ENCODE results near the gene PVRIG. TPM values are rescaled to one million over a fixed set of nuclear protein-coding genes. Genes with fewer than 3 reads are reported as not detected.
"Not testable (repeated sequence)": the region's sequence is repeated elsewhere in the genome, so short reads cannot be mapped to it uniquely, and the experiment has no call there.

Gene PVRIG
- total RNA-seq = 10 to 100 TPM; 70.5 to 71.8 TPM

DNA sequence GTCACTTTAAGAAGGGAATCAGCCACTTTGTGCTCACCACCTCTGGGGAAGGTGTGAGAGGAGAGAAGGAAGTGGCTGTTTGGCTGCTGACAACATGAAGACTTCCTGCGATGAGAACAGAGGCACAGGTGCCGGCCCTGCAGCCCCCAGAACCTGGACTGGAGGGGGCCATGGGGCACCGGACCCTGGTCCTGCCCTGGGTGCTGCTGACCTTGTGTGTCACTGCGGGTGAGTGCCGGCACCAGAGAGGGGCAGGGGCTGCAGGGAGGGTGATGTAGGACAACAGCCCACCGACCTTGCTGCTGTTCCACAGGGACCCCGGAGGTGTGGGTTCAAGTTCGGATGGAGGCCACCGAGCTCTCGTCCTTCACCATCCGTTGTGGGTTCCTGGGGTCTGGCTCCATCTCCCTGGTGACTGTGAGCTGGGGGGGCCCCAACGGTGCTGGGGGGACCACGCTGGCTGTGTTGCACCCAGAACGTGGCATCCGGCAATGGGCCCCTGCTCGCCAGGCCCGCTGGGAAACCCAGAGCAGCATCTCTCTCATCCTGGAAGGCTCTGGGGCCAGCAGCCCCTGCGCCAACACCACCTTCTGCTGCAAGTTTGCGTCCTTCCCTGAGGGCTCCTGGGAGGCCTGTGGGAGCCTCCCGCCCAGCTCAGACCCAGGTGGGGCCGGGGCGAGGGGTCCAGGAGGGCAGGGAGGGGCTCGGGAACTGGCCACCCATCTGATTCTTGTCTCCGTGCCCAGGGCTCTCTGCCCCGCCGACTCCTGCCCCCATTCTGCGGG lies at the start of gene PVRIG:
Gene PVRIG (plus strand): TSS at position 149 of the 785 bp plus-strand sequence. CDS start 22 bp downstream, at position 171.
- Mint-ChIP-seq H3K27ac (peak within 1 kb of the TSS; percentile 99), H3K36me3 (ENCODE audit: low read depth) (peaks cover 57% of the 10 kb centered on the region), H3K4me1 (peaks cover 67% of the 10 kb centered on the region), H3K4me3 (peak within 1 kb of the TSS; percentile 87)
- peak; percentile 53 for DNase-seq
- not testable (repeated sequence) for H3K27me3 Mint-ChIP-seq, H3K9me3 Mint-ChIP-seq
- POLR2A ChIA-PET = interaction anchor here (0.8 to 6.5 kb wide), 14 partner anchors 9 to 215 kb away, joined by 3 to 35 read pairs (median 4); partner anchors contain the start of genes AP4M1, LAMTOR4, MBLAC1 and MCM7
- CTCF ChIA-PET = interaction anchor here (0.6 to 1.2 kb wide), 5 partner anchors 8 to 145 kb away, joined by 3 to 4 read pairs (median 4); partner anchors contain the start of genes GPC2, LAMTOR4 and STAG3

GRCh38 chr7:100170101-100170897 lies 49.5 kb upstream of the PVRIG start:
- H3K27me3 Mint-ChIP-seq = peaks cover 48% of the 10 kb centered on the region
- no peaks in the 10 kb centered on the region for H3K36me3 Mint-ChIP-seq (ENCODE audit: low read depth)
- peak overlapping the region; percentile 47 for H3K4me3 Mint-ChIP-seq
- ChIA-PET POLR2A (interaction anchor here (2.5 kb wide), 1 partner anchor 12 kb away, joined by 20 read pairs; the partner anchor contains the start of gene TRAPPC14), CTCF (interaction anchor here (1.1 to 1.3 kb wide), 2 partner anchors 38 to 39 kb away, joined by 3 to 4 read pairs; no protein-coding TSS in a partner anchor)
- peaks cover 60% of the 10 kb centered on the region for H3K4me1 Mint-ChIP-seq
- no peak for DNase-seq
- no peak overlapping the region for H3K27ac Mint-ChIP-seq
- H3K9me3 Mint-ChIP-seq = no peaks in the 10 kb centered on the region

DNA sequence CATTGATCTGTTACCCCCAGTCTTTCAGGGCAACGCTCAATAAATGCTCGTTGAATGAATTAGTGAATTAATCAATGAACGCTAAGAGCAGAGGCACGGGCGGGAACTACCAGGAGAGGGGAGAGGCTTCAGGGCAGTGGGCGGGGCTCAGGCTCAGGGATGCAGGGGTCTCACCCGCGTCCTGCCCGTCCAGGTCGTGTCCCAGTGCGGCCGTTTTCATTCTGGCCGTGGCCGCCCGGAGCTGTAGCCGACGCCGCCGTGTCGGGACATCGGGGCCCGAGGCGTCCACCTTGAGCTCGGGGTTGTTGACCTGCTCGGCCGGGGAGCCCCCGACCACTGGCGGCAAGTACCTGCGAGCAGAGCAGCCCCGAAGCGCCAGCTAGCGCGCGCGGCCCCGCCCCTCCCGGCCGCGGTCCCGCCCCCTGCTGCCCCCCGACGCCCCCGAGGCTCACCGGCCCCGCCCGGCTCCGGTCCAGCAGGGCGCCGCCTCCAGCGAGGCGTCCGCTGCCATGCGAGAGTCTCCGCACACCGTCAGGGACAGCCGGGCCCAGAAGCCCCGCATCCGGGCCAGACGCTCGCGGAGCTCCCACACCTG lies 48.6 kb upstream of the PVRIG start:
- CTCF ChIA-PET = interaction anchor here (1.1 to 1.3 kb wide), 3 partner anchors 19 to 38 kb away, joined by 3 to 4 read pairs (median 4); no protein-coding TSS in a partner anchor

DNA sequence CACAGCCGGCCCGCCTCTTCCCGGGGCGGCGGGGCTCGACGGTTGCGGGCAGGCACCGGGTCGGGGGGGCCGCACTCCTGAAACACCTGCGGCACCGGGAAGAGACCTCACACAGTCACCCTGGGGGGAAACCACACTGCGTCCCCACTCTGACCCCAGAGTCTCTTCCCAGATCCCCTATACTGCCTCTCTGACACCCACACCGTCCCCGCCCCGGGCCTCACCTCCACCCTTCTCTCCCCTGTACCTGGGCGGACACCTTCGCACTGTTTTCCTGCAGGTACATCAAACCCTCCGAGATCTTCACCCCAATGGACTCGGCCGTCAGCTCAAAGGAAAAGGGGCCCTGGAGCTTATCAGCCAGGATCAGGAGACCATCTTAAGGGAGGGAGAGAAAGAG lies 47.9 kb upstream of the PVRIG start:
- Mint-ChIP-seq H3K27ac (no peak overlapping the region), H3K4me3 (peak overlapping the region; percentile 62), H3K36me3 (ENCODE audit: low read depth) (no peaks in the 10 kb centered on the region), H3K4me1 (peaks cover 52% of the 10 kb centered on the region), H3K9me3 (no peaks in the 10 kb centered on the region), H3K27me3 (peaks cover 52% of the 10 kb centered on the region)
- no peak for DNase-seq
- ChIA-PET CTCF (interaction anchor here (1.1 to 1.5 kb wide), 4 partner anchors 14 to 39 kb away, joined by 3 to 4 read pairs (median 4); no protein-coding TSS in a partner anchor), POLR2A (interaction anchor here (2.5 kb wide), 1 partner anchor 14 kb away, joined by 20 read pairs; the partner anchor contains the start of gene TRAPPC14)

More for the DNA sequence above, 48.6 kb upstream of the PVRIG start:
- Mint-ChIP-seq H3K9me3 (no peaks in the 10 kb centered on the region), H3K27ac (no peak overlapping the region), H3K4me1 (peaks cover 53% of the 10 kb centered on the region), H3K4me3 (peak overlapping the region; percentile 47), H3K36me3 (ENCODE audit: low read depth) (no peaks in the 10 kb centered on the region), H3K27me3 (peaks cover 51% of the 10 kb centered on the region)
- no peak for DNase-seq
- POLR2A ChIA-PET = interaction anchor here (2.5 kb wide), 1 partner anchor 13 kb away, joined by 20 read pairs; the partner anchor contains the start of gene TRAPPC14

GRCh38 chr7:100173806-100174495 lies 45.8 kb upstream of the PVRIG start:
- Mint-ChIP-seq H3K36me3 (ENCODE audit: low read depth) (no peaks in the 10 kb centered on the region), H3K27me3 (peaks cover 35% of the 10 kb centered on the region), H3K4me3 (no peak overlapping the region), H3K4me1 (peaks cover 41% of the 10 kb centered on the region), H3K9me3 (no peaks in the 10 kb centered on the region), H3K27ac (no peak overlapping the region)
- CTCF ChIA-PET = no interaction called here
- POLR2A ChIA-PET = no interaction called here
- no peak for DNase-seq

DNA sequence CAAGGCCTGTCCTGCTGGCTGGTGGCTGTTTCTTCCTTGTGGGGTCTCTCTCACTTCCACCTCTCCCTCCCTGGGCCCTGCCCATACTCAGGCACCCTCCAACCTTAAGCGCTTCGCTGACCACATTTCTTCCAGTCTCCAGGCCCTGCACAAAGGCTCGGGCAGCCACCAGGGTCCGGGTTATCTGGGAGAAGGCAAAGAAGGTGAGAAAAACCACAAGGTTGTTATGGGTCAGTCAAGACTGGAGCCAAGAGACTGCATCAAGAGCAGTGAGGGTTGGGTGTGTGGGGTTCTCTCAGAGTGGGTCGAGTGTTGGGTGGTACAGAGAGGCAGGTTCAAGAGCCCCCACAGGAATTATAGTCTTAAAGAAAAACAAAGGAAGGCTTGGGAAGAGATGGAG lies 45.2 kb upstream of the PVRIG start:
- Mint-ChIP-seq H3K27me3 (peaks cover 32% of the 10 kb centered on the region), H3K36me3 (ENCODE audit: low read depth) (no peaks in the 10 kb centered on the region), H3K9me3 (no peaks in the 10 kb centered on the region)

GRCh38 chr7:100175296-100175935 lies 44.3 kb upstream of the PVRIG start:
- Mint-ChIP-seq H3K27ac (no peak overlapping the region), H3K27me3 (peaks cover 32% of the 10 kb centered on the region), H3K36me3 (ENCODE audit: low read depth) (peaks cover 2% of the 10 kb centered on the region), H3K4me1 (peaks cover 32% of the 10 kb centered on the region), H3K4me3 (no peak overlapping the region), H3K9me3 (peaks cover 2% of the 10 kb centered on the region)
- POLR2A ChIA-PET = interaction anchor here (1.0 to 1.4 kb wide), 3 partner anchors 9 to 74 kb away, joined by 3 to 5 read pairs (median 3); partner anchors contain the start of genes AP4M1, LAMTOR4 and MCM7
- no peak for DNase-seq
- CTCF ChIA-PET = no interaction called here

More for the DNA sequence above, 45.2 kb upstream of the PVRIG start:
- CTCF ChIA-PET = no interaction called here
- DNase-seq = no peak
- POLR2A ChIA-PET = interaction anchor here (1.4 kb wide), 1 partner anchor 8 kb away, joined by 5 read pairs; no protein-coding TSS in a partner anchor
- Mint-ChIP-seq H3K27ac (no peak overlapping the region), H3K4me3 (no peak overlapping the region), H3K4me1 (peaks cover 38% of the 10 kb centered on the region)

DNA sequence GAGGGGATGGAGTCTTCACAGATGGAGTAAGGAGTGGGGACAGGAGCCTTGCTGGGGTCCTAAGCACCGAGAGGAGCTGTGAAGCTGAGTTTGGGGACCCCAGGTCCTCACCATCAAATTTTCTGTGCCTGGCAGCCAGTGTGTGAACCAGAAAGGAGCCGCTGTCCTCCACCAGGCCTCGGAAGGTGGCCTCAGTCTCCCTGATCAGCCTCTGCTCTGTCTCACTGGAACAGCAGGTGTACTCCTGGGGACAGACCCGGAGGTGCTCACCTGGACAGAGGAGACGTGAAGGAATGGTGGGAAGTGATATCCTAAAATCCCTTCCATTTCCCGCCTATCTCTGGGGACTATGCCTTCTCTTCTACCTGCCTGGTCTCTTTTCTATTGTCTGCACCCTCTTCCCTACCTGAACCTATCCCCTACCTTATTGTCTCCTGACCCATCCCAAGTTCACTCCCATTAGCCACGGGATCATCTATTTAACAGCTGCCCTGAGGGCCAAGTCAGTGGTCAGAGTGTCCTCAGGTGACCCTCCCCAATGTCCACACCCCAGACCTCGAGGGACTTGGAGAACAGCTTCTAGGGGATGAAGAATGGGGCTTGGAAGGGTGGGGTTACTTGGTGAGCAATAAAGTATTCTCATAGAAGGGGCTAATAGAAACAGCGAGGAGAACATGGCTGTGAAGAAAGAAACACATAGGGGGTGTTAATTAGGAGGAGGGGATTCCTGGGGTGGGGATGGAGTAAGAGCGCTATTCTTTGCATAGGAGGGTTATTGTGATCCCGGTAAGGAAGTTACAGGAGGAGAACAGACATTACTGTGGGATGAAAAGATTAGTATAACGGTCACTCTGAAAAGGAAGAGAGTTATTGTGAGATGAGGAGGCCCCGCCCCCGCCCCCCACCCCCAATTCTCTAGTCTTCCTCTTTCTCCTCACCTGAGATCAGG lies 43.4 kb upstream of the PVRIG start:
- ChIA-PET POLR2A (interaction anchor here (1.0 to 4.6 kb wide), 7 partner anchors 9 to 253 kb away, joined by 3 to 30 read pairs (median 5); partner anchors contain the start of genes AP4M1, GAL3ST4, LAMTOR4 and MCM7), CTCF (interaction anchor here (0.9 to 2.5 kb wide), 9 partner anchors 9 to 170 kb away, joined by 3 to 14 read pairs (median 3); partner anchors contain the start of genes PVRIG and TRAPPC14)
- H3K4me1 Mint-ChIP-seq = peaks cover 35% of the 10 kb centered on the region
- peak overlapping the region; percentile 9 for H3K27ac Mint-ChIP-seq
- H3K4me3 Mint-ChIP-seq = peak overlapping the region; percentile 67
- H3K36me3 Mint-ChIP-seq (ENCODE audit: low read depth) = peaks cover 9% of the 10 kb centered on the region
- peaks cover 4% of the 10 kb centered on the region for H3K9me3 Mint-ChIP-seq
- DNase-seq = no peak
- H3K27me3 Mint-ChIP-seq = peaks cover 27% of the 10 kb centered on the region

DNA sequence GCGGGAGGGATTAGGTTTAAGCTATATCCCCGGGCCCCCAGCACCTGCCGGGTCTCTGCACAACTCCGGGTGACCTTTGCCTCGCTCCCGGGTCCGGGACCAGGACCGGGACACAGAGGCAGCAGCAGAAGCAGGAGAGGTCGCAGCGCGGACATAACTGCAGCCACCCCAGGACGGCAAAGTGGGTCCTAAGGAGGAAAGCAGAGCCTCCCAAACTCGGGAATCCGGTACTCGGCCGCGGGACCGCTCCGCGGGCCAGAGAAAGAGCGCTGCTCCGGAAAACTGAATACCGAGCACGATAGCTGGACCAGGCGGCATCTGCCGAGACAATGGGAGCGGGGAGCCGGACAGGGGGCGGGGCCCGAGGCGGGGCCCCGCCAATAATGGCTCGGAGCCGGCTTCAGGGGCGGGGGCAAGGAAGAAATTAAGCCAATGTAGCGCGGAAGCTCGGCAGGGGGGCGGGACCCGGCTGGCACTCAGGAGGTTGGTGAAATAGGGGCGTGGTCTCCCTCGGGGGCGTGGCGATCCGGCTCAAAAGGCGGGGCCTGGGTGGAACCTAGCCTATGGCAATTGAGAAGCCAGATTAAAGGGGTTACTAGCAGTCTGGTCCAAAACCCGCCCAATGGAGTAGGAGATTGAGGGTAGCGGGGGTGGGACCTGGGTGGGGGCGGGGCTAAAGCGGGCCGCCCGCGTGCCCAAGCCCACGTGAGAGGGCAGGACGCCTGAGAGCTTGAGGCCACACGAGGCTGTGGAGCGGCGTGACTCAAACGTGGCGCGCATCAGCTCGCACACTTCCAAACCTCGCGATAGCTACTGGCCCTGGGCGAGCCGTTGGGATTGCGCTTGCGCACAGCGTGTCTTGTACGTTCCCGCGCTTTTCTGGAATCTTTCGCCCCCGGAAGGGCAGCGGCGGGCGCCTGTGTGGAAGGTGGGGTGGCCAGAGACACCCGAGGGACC lies 42.4 kb upstream of the PVRIG start, which contains the start of the genes GPC2 and STAG3:
Gene GPC2 (minus strand): TSS at position 337 of the 957 bp plus-strand sequence. CDS start 182 bp downstream, at position 155.
Gene STAG3 (plus strand): TSS at position 874 of the 957 bp plus-strand sequence. CDS start 2,639 bp downstream, outside the sequence.
- ChIA-PET CTCF (interaction anchor here (0.6 to 2.5 kb wide), 13 partner anchors 10 to 271 kb away, joined by 3 to 14 read pairs (median 3); partner anchors contain the start of genes LAMTOR4, PVRIG and TRAPPC14), POLR2A (interaction anchor here (0.7 to 4.6 kb wide), 8 partner anchors 10 to 252 kb away, joined by 3 to 30 read pairs (median 4); partner anchors contain the start of genes GAL3ST4, LAMTOR4, MEPCE and TRAPPC14)
- H3K27me3 Mint-ChIP-seq = peaks cover 23% of the 10 kb centered on the region
- H3K27ac Mint-ChIP-seq = peak within 1 kb of the TSS; percentile 21
- H3K36me3 Mint-ChIP-seq (ENCODE audit: low read depth) = peaks cover 14% of the 10 kb centered on the region
- peak within 1 kb of the TSS; percentile 67 for H3K4me3 Mint-ChIP-seq
- H3K4me1 Mint-ChIP-seq = peaks cover 39% of the 10 kb centered on the region
- DNase-seq = peak; percentile 98
- peaks cover 4% of the 10 kb centered on the region for H3K9me3 Mint-ChIP-seq
